IPS DF 19.7 (cell line): ENCODE measurements around the gene ZNF844.
"Not testable (repeated sequence)": the region's sequence is repeated elsewhere in the genome, so short reads cannot be mapped to it uniquely, and the experiment has no call there.

ENCODE experiments used
- DNase-seq: peaks from one replicate; pipeline ENCODE4 v3.0.0-alpha.2; 2013; ENCODE audit warnings: low read depth, low spot score

Gene ZNF844

DNA sequence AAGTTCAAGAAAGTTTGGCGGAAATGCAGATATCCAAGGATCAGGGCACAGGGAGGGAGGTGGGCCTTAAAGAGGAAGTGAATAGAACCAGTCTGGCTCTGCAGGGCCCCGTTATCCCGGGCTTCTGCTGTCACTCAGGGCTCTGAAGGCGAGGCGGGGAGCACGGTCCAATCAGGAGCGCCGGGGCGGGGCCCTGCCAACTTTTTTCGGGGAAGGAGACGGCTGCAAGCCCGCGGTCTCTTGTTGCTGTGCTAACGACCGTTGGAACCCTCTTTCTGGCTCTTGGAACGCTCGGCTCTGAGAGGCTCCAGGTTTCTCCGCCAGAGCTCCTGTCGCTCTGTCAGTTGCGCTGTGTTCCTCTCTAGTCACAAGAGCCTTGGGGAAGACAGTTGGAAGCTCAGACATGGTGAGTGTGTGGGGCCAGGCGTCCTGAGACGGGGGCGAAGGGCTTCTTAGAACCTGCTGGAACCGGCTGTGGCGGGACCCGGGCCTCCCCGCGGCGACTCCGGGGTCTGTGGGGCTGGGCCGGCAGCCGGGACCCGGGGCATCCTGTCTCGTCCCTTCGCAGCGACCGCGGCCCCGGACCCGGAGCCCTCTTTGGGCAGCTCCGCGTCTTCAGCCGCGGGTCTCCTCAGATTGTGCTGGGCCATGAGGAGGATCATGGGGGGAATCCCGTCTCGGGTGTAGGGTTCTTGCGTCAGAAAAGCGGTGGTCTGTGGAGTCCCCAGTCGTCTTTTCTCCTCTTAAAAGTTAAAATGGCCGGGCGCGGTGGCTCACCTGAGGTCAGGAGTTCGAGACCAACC lies 27.7 kb downstream of the ZNF844 start:
- peak; percentile 65 for DNase-seq

DNA sequence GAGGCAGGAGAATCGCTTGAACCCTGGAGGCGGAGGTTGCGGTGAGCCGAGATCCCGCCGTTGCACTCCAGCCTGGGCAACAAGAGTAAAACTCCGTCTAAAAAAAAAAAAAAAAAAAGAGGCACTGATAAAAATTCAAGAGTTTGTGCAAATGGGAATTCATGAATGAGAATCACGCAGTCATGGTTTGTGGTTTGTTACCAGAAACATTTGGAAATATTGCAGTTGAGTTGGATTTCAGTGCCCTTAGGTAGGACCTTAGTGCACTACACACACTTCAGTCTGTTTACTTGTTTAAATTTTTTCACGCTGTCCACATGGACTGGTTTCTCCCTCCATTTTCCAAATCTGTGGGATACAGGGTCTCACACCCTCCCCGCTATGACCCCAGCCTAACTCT lies 28.4 kb downstream of the ZNF844 start:
- DNase-seq: no peak

DNA sequence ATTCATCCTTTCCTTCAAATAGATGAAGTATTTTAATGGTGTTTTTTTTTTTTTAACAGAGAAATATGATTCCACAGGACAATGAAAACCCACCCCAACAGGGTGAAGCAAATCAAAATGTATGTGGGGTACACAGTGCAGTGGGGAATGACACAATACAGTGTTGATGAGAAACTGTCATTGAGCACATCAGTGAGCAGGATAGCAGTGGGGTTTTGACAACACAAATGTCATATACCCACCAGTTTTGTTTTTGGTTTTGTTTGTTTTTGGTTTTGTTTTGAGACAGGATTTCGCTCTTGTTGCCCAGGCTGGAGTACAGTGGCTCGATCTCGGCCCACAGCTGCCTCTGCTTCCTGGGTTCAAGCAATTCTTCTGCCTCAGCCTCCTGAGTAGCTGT lies 29.2 kb downstream of the ZNF844 start:
- no peak for DNase-seq

DNA sequence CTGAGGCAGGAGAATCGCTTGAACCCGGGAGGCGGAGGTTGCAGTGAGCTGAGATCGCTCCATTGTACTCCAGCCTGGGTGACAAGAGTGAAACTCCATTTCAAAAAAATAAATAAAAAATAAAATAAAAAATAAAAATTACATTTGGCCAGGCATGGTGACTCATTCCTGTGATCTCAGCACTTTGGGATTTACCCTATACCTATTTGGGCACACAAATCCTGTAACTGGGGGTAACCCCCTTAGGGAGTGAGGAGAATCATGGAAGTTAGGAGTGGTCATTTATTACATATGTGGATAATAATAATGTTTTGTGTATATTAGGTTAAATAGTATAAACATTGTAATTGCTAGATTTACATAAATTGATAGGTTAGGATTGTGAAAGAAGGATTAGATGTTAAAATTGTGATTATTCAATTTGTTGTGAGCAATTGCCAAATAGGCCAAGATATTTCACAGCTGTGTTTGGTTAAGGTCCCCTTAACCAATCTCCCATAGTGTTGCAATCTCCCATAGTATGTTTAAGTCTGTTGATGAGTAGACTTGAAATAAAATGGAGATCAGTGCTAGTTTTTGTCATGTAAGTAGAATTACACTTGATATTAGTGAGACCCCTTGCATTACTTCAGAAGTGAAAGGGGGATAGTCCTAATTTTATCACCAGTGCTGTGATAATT lies 30.7 kb downstream of the ZNF844 start:
- DNase-seq: no peak

DNA sequence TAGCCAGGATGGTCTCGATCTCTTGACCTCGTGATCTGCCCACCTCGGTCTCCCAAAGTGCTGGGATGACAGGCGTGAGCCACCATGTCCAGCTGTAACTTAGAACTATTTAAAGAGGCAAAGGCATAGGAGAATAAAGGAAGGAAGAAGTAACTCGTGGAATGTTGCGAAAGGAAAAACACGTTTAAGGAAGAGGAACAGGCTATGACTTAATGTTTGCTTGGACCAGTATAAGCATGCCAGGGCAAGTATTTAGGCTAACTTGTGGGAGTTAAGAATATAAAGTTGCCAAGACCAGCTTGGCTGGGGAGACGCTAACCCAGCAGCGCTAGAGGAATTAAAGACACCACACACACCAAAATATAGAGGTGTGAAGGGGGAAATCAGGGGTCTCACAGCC lies 33.5 kb downstream of the ZNF844 start:
- no peak for DNase-seq

DNA sequence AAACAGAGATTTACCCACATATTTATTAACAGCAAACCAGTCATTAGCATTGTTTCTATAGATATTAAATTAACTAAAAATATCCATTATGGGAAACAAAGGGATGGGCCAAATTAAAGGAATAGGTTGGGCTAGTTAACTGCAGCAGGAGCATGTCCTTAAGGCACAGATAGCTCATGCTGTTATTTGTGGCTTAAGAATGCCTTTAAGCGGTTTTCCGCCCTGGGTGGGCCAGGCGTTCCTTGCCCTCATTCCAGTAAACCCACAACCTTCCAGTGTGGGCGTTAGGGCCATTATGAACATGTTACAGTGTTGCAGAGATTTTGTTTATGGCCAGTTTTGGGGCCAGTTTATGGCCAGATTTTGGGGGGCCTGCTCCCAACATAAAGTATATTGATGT lies 39.4 kb downstream of the ZNF844 start:
- not testable (repeated sequence) for DNase-seq

DNA sequence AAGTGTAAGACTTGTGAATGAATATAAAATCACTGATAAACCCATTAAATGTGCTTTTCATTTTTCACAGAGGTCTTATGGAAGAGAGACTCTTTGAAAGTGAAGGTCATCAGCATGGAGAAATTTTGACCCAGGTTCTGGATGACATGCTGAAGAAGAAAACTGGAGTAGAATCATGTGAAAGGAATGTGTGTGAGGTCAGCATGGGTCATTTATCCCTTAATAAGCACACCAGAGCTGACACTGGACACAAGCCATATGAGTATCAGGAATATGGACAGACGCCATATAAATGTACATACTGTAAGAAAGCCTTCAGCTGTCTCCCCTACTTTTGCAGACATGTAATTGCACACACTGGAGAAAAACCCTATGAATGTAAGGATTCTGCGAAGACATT lies 46.6 kb downstream of the ZNF844 start:
- DNase-seq: no peak

DNA sequence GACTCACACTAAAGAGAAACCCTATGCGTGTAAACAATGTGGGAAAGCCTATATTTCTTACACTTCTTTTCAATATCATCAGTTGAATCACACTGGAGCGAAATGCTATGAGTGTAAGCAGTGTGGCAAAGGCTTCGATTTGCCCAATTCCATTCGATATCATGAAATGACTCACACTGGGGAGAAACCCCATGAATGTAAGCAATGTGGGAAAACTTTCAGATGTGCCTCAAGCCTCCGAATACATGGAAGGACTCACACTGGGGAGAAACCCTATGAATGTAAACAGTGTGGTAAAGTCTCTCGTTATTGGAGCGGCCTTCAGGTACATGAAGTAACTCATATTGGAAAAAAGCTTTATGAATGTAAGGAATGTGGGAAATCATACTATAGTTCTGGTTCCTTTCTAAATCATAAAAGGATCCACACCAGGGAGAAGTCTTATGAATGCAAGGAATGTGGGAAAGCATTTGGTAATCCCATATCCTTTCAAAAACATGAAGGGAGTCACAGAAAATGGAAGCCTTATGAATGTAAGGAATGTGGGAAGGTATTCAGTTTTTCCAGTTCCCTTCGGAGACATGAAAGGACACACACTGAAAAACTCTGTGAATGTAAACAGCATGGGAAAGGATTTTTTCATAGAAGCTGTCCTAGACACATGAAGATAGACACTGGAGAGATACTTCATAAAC lies 47.6 kb downstream of the ZNF844 start:
- DNase-seq: no peak

DNA sequence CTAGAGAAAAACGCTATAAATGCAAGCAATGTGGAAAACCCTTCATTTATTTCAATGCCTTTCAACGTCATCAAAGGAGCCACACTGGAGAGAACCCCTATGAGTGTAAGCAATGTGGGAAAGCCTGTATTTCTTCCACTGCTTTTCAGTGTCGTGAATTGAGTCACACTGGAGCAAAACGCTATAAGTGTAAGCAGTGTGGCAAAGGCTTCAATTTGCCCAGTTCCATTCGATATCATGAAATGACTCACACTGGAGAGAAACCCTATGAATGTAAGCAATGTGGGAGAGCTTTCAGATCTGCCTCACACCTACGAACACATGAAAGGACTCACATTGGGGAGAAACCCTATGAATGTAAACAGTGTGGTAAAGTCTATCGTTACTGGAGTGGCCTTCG lies 48.2 kb downstream of the ZNF844 start:
- no peak for DNase-seq

DNA sequence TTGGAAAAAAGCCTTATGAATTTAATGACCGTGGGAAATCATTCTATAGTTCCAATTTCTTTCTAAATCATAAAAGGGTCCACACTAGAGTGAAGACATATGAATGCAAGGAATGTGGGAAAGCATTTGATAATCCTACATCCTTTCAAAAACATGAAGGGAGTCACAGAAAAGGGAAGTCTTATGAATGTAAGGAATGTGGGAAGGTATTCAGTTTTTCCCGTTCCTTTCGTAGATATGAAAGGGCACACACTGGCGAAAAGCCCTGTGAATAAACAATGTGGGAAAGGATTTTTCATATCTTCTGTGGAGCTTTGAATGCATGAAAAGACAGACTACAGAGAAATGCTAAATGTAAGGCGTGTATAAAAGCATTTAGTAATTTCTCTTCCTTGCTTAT lies 48.6 kb downstream of the ZNF844 start:
- DNase-seq: no peak

DNA sequence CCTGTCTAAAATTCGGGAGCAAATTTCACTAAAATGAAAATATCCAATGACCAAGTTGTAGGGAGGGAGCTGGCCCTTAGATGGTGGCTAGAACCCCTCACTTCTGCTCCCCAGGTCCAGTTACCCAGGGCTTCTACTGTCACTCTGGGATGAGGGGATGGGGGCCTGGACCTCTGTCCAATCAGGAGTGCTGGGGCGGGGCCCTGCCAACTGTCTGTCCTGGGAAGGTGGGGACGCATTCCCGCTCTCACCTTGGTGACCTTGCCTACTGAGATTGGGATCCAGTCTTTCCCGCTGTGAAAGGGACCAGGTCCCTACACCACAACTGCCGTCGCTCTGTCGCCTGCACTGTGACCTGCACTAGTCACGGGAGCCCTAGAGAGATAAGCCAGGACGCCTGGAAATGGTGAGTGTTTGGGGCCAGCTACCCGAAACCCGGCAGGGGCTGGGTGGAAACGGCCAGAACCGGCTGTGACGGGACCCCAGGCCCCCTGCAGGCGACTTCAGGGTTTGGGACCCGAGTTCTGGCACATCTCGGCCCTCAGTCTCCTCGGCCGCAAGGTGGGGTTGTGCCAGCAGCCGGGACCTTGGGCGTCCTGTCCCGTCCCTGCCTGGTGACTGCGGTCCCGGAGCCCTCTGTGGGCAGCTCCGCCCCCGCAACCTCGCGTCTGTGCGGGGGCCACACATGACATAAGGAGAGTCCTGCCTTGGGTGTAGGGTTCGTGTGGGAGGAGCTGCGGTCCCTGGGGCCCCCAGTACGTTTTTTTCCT lies 52.9 kb downstream of the ZNF844 start:
- no peak for DNase-seq

DNA sequence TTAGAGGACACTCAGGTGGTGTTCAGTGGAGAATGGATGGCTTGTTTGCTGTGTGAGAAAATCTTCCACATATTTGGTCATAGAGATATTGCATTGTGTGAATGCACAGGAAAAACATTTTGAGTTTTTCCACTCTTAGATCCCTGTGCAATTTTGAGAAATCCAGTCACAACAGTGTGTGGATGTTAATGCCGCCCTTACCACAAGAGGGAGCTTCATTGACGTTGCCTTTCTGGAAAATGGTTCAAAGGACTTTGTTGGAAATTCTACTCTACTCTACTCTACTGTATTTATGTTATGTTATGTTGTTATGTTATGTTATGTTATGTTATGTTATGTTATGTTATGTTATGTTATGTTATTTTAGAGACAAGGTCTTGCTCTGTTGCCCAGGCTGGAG lies 62.2 kb downstream of the ZNF844 start:
- no peak for DNase-seq
